ENCODE measurements around the gene ZBTB7C.

The ZBTB7C gene

GRCh38 chr18:48058486-48058885 is 350.7 kb downstream of the ZBTB7C start (continued):
- TF ChIP-seq ZNF792 (tag by site-specific recombination; IDR thresholded peaks at IDR 0.05): no peak
- TF ChIP-seq, protein P1, sequence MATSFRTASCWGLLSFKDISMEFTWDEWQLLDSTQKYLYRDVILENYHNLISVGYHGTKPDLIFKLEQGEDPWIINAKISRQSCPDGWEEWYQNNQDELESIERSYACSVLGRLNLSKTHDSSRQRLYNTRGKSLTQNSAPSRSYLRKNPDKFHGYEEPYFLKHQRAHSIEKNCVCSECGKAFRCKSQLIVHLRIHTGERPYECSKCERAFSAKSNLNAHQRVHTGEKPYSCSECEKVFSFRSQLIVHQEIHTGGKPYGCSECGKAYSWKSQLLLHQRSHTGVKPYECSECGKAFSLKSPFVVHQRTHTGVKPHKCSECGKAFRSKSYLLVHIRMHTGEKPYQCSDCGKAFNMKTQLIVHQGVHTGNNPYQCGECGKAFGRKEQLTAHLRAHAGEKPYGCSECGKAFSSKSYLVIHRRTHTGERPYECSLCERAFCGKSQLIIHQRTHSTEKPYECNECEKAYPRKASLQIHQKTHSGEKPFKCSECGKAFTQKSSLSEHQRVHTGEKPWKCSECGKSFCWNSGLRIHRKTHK (tag by site-specific recombination; IDR thresholded peaks at IDR 0.05): no peak
- no peak for TF ChIP-seq ZSCAN16 (tag by site-specific recombination; IDR thresholded peaks at IDR 0.05)
- TF ChIP-seq, protein P2, sequence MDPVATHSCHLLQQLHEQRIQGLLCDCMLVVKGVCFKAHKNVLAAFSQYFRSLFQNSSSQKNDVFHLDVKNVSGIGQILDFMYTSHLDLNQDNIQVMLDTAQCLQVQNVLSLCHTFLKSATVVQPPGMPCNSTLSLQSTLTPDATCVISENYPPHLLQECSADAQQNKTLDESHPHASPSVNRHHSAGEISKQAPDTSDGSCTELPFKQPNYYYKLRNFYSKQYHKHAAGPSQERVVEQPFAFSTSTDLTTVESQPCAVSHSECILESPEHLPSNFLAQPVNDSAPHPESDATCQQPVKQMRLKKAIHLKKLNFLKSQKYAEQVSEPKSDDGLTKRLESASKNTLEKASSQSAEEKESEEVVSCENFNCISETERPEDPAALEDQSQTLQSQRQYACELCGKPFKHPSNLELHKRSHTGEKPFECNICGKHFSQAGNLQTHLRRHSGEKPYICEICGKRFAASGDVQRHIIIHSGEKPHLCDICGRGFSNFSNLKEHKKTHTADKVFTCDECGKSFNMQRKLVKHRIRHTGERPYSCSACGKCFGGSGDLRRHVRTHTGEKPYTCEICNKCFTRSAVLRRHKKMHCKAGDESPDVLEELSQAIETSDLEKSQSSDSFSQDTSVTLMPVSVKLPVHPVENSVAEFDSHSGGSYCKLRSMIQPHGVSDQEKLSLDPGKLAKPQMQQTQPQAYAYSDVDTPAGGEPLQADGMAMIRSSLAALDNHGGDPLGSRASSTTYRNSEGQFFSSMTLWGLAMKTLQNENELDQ (tag by site-specific recombination; IDR thresholded peaks at IDR 0.05; ENCODE audit: low read depth): no peak
- no peak for TF ChIP-seq BCL11B (tag by site-specific recombination; IDR thresholded peaks at IDR 0.05; ENCODE audit: low read depth)
- no peak for TF ChIP-seq ZNF132 (tag by site-specific recombination; IDR thresholded peaks at IDR 0.05; ENCODE audit: borderline replicate concordance)

- POLR2A ChIA-PET: interaction anchor here (0.6 kb wide), 1 partner anchor 99 kb away, joined by 3 read pairs; no protein-coding TSS in a partner anchor
- CTCF ChIA-PET: no interaction called here
These were observed 352.2 kb downstream of the ZBTB7C start for GRCh38 chr18:48057018-48057417.

DNA sequence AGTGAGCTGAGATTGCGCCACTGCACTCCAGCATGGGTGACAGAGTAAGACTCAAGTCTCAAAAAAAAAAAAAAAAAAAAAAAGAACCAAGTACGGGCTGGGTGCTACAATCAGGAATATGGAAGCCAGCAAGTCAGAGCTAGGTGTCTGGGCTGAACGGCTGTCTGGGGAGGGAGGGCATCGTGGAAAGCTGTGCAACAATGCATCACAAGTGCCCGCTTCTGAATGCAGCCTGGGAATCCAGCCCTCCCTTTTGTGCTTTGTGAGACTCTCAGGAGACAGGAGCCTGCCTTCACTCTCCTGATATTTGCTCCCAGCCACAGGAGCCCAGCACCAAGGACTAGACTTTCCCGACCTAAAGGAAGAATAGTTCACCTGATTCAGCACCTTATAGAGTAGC is 353.8 kb downstream of the ZBTB7C start:
- H3K4me3 ChIP-seq (ENCODE audit: low read depth, low read length): no peak overlapping the region
- CTCF ChIA-PET: no interaction called here
- H3K36me3 ChIP-seq (ENCODE audit: control insufficient read depth in 2 of 2, insufficient read depth in 1 of 2, low read length in 2 of 2): no peaks in the 10 kb centered on the region
- no peaks in the 10 kb centered on the region; the same call in 1 of the 2 replicates for H3K4me1 ChIP-seq (ENCODE audit: control insufficient read depth, insufficient read depth, low read length)
- H3K27ac ChIP-seq (ENCODE audit: extremely low read depth, low read depth, low read length): no peak overlapping the region
- POLR2A ChIA-PET: no interaction called here
- no peaks in the 10 kb centered on the region for H3K9me3 ChIP-seq (ENCODE audit: control insufficient read depth, insufficient read depth, low read depth, low read length)
- TF ChIP-seq ZNF624 (tag by site-specific recombination; IDR thresholded peaks at IDR 0.05) (no peak), HOXD13 (CRISPR knock-in tag; IDR thresholded peaks at IDR 0.05; ENCODE audit: borderline replicate concordance) (no peak), MYNN (tag by site-specific recombination; IDR thresholded peaks at IDR 0.05; ENCODE audit: borderline replicate concordance) (no peak), ZNF239 (tag by site-specific recombination; IDR thresholded peaks at IDR 0.05) (no peak), ZSCAN5A (tag by site-specific recombination; IDR thresholded peaks at IDR 0.05) (no peak), ZNF473 (tag by site-specific recombination; IDR thresholded peaks at IDR 0.05) (no peak), ZNF366 (tag by site-specific recombination; conservative IDR thresholded peaks at IDR 0.05) (no peak), ZNF558 (tag by site-specific recombination; IDR thresholded peaks at IDR 0.05) (no peak), GFI1B (tag by site-specific recombination; IDR thresholded peaks at IDR 0.05) (no peak), ZNF571 (tag by site-specific recombination; IDR thresholded peaks at IDR 0.05) (no peak), ZNF623 (tag by site-specific recombination; IDR thresholded peaks at IDR 0.05) (no peak), ATF2 (tag by site-specific recombination; IDR thresholded peaks at IDR 0.05; ENCODE audit: low read depth) (no peak)

More at GRCh38 chr18:48057018-48057417, 352.2 kb downstream of the ZBTB7C start:
- Histone ChIP-seq H3K4me1 (ENCODE audit: control insufficient read depth, insufficient read depth, low read length) (no peaks in the 10 kb centered on the region; the same call in 1 of the 2 replicates), H3K9me3 (ENCODE audit: control insufficient read depth, insufficient read depth, low read depth, low read length) (no peaks in the 10 kb centered on the region), H3K4me3 (ENCODE audit: low read depth, low read length) (no peak overlapping the region), H3K36me3 (ENCODE audit: control insufficient read depth in 2 of 2, insufficient read depth in 1 of 2, low read length in 2 of 2) (no peaks in the 10 kb centered on the region), H3K27ac (ENCODE audit: extremely low read depth, low read depth, low read length) (no peak overlapping the region)
- TF ChIP-seq ZNF548 (tag by site-specific recombination; IDR thresholded peaks at IDR 0.05): no peak
- TF ChIP-seq, protein P3, sequence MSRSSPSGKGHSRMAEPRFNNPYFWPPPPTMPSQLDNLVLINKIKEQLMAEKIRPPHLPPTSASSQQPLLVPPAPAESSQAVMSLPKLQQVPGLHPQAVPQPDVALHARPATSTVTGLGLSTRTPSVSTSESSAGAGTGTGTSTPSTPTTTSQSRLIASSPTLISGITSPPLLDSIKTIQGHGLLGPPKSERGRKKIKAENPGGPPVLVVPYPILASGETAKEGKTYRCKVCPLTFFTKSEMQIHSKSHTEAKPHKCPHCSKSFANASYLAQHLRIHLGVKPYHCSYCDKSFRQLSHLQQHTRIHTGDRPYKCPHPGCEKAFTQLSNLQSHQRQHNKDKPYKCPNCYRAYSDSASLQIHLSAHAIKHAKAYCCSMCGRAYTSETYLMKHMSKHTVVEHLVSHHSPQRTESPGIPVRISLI (tag by site-specific recombination; IDR thresholded peaks at IDR 0.05): no peak
- no peak for TF ChIP-seq GLIS1 (tag by site-specific recombination; IDR thresholded peaks at IDR 0.05)
- TF ChIP-seq ZNF114 (tag by site-specific recombination; IDR thresholded peaks at IDR 0.05): no peak
- no peak for TF ChIP-seq ZNF391 (tag by site-specific recombination; IDR thresholded peaks at IDR 0.05; ENCODE audit: borderline replicate concordance, low read depth)
- peak; percentile 45; the same call in 1 of the 2 replicates for TF ChIP-seq ZNF146 (tag by site-specific recombination; IDR thresholded peaks at IDR 0.05)
- no peak for TF ChIP-seq ZNF398 (tag by site-specific recombination; IDR thresholded peaks at IDR 0.05)
- TF ChIP-seq WT1 (tag by site-specific recombination; IDR thresholded peaks at IDR 0.05): no peak
